Testis (tissue), 3 donors: ENCODE measurements around the gene DOK6. TPM values are rescaled to one million over a fixed set of nuclear protein-coding genes. Genes with fewer than 3 reads are reported as not detected.

Experiments used
- DNase-seq: peaks from one replicate; pipeline ENCODE4 v3.0.0-alpha.2; 2019
- H3K27ac ChIP-seq, 2 donors: fragments of 200-600 bp; sonication (generic); one replicate each; pipeline ENCODE4 v1.5.1; 2019
- H3K27me3 ChIP-seq: fragments of 200-600 bp; sonication (generic); one replicate; pipeline ENCODE4 v1.5.1; 2019
- H3K36me3 ChIP-seq: fragments of 200-600 bp; sonication (generic); one replicate; pipeline ENCODE4 v1.5.1; 2017; ENCODE audit warnings: low read depth; ENCODE audit errors: missing control alignments
- H3K4me1 ChIP-seq: fragments of 200-600 bp; sonication (generic); one replicate; pipeline ENCODE4 v1.5.1; 2019
- H3K4me3 ChIP-seq, 2 donors: fragments of 200-600 bp; sonication (generic); one replicate each; pipeline ENCODE4 v1.5.1; 2017 to 2019
- H3K9me3 ChIP-seq: fragments of 200-600 bp; sonication (generic); one replicate; pipeline ENCODE4 v1.5.1; 2017
- CTCF ChIP-seq, 3 experiments: fragments of 450-650 bp in 2 of 3; fragments of 200-600 bp in 1 of 3; sonication (generic) in 1 of 3; IDR thresholded peaks; one replicate each; pipeline ENCODE4 v1.5.1; 2016 to 2019; ENCODE audit warnings: antibody characterized with exemption in 3 of 3, mild to moderate bottlenecking in 2 of 3, moderate library complexity in 1 of 3
- POLR2A ChIP-seq: fragments of 450-650 bp; IDR thresholded peaks from one replicate; pipeline ENCODE4 v1.6.1; 2017; ENCODE audit warnings: antibody characterized with exemption, mild to moderate bottlenecking, moderate library complexity
- WGBS, 2 donors: methylation state at CpG; one replicate each; pipeline ENCODE4 v1.1.5; 2018; 5-methylcytosine and 5-hydroxymethylcytosine counted together
- intact Hi-C: fragments of 100-400 bp; cut with DNase I; formaldehyde crosslinking; loops from one replicate; pipeline ENCODE4 v1.15.1; 2023; ENCODE audit warnings: low total_unique reads
- polyA plus RNA-seq: library from polyadenylated mRNA; stranded (reverse); fragments of 350-450 nt; fragmentation: Illumina TruSeq; extraction: RNeasy Lipid Tissue Mini Kit (QIAGEN cat#74804); gene quantifications from one replicate; pipeline ENCODE4 v1.2.3, GENCODE V29; 2014; ENCODE audit warnings: low read depth, low replicate concordance; ENCODE audit not compliant: insufficient read depth
- total RNA-seq, 2 donors: library from RNA; depleted of rRNA; stranded (reverse); fragments of >200 nt; gene quantifications; one replicate each; pipeline ENCODE4 v1.2.3, GENCODE V29; 2016

DOK6 gene
- total and polyA plus RNA-seq, 3 donors from 2014 or later: 0.71 to 11.1 (median 8.5) TPM

- Histone ChIP-seq H3K4me1 (no peaks in the 10 kb centered on the region), H3K9me3 (no peaks in the 10 kb centered on the region), H3K4me3 (no peak overlapping the region), H3K27me3 (no peaks in the 10 kb centered on the region), H3K36me3 (no peaks in the 10 kb centered on the region), H3K27ac (no peak overlapping the region)
- no peak for DNase-seq
- intact Hi-C loops: no loop called here
- 94 to 100% methylated on average over 1 of the region's 1 CpG for WGBS, 2 donors
- TF ChIP-seq POLR2A (no peak), CTCF (IDR thresholded peaks at IDR 0.05) (no peak)
Observed at GRCh38 chr18:69718912-69719547, 318.3 kb downstream of the DOK6 start.

- Histone ChIP-seq H3K27ac (no peak overlapping the region), H3K4me1 (no peaks in the 10 kb centered on the region), H3K4me3 (no peak overlapping the region), H3K36me3 (no peaks in the 10 kb centered on the region), H3K27me3 (no peaks in the 10 kb centered on the region), H3K9me3 (no peaks in the 10 kb centered on the region)
- DNase-seq: no peak
- TF ChIP-seq CTCF (IDR thresholded peaks at IDR 0.05) (no peak), POLR2A (no peak)
- intact Hi-C loops: no loop called here
- WGBS, 2 donors: 67 to 71% methylated on average over 4 of the region's 4 CpGs
Observed at GRCh38 chr18:69720422-69720821, 319.7 kb downstream of the DOK6 start.

GRCh38 chr18:69723434-69723833 is 322.7 kb downstream of the DOK6 start:
- no peaks in the 10 kb centered on the region for H3K9me3 ChIP-seq
- DNase-seq: no peak
- no peak overlapping the region for H3K27ac ChIP-seq
- intact Hi-C loops: no loop called here
- TF ChIP-seq CTCF (IDR thresholded peaks at IDR 0.05): no peak
- no peak for TF ChIP-seq POLR2A
- WGBS, 2 donors: 75 to 76% methylated on average over 3 of the region's 3 CpGs
- no peaks in the 10 kb centered on the region for H3K36me3 ChIP-seq
- H3K27me3 ChIP-seq: no peaks in the 10 kb centered on the region
- no peaks in the 10 kb centered on the region for H3K4me1 ChIP-seq
- H3K4me3 ChIP-seq: no peak overlapping the region

- Histone ChIP-seq H3K27ac (no peak overlapping the region), H3K4me3 (no peak overlapping the region), H3K36me3 (no peaks in the 10 kb centered on the region), H3K9me3 (no peaks in the 10 kb centered on the region), H3K27me3 (no peaks in the 10 kb centered on the region), H3K4me1 (no peaks in the 10 kb centered on the region)
- WGBS, 2 donors: 91 to 96% methylated on average over 8 of the region's 8 CpGs
- no peak for DNase-seq
- intact Hi-C loops: no loop called here
- TF ChIP-seq POLR2A (no peak), CTCF (IDR thresholded peaks at IDR 0.05) (no peak)
Observed at GRCh38 chr18:69725009-69725408, 324.3 kb downstream of the DOK6 start.

- WGBS, 2 donors: 90 to 92% methylated on average over 12 of the region's 12 CpGs
- no peaks in the 10 kb centered on the region for H3K36me3 ChIP-seq
- DNase-seq: no peak
- no peaks in the 10 kb centered on the region for H3K9me3 ChIP-seq
- no peaks in the 10 kb centered on the region for H3K27me3 ChIP-seq
- intact Hi-C loops: no loop called here
- H3K4me3 ChIP-seq: no peak overlapping the region
- TF ChIP-seq POLR2A: no peak
- no peak for TF ChIP-seq CTCF (IDR thresholded peaks at IDR 0.05)
- no peaks in the 10 kb centered on the region for H3K4me1 ChIP-seq
- no peak overlapping the region for H3K27ac ChIP-seq
Observed at GRCh38 chr18:69725855-69726508, 325.3 kb downstream of the DOK6 start.
